Caki2 (cell line): ENCODE measurements around the gene CDC42EP4. TPM values are rescaled to one million over a fixed set of nuclear protein-coding genes. Genes with fewer than 3 reads are reported as not detected.

Experiments
- DNase-seq: peaks from one replicate; pipeline ENCODE4 v3.0.0-alpha.2; 2015; ENCODE audit warnings: low read depth
- in situ Hi-C: cut with HindIII; loops from 2 replicates; pipeline ENCODE4 v1.10.0; 2016; ENCODE audit warnings: low sequenced_read_pairs, low pct_unique_long_range_greater_than_20kb, mixed read lengths
- total RNA-seq: library from RNA; depleted of rRNA; stranded (reverse); fragments of >200 nt; shearing (Covaris generic); gene quantifications from 2 replicates; pipeline ENCODE4 v1.2.3, GENCODE V29; 2014; ENCODE audit warnings: low replicate concordance

The CDC42EP4 gene
- total RNA-seq, 1 experiment from 2014 or later = 50.8 TPM

DNA sequence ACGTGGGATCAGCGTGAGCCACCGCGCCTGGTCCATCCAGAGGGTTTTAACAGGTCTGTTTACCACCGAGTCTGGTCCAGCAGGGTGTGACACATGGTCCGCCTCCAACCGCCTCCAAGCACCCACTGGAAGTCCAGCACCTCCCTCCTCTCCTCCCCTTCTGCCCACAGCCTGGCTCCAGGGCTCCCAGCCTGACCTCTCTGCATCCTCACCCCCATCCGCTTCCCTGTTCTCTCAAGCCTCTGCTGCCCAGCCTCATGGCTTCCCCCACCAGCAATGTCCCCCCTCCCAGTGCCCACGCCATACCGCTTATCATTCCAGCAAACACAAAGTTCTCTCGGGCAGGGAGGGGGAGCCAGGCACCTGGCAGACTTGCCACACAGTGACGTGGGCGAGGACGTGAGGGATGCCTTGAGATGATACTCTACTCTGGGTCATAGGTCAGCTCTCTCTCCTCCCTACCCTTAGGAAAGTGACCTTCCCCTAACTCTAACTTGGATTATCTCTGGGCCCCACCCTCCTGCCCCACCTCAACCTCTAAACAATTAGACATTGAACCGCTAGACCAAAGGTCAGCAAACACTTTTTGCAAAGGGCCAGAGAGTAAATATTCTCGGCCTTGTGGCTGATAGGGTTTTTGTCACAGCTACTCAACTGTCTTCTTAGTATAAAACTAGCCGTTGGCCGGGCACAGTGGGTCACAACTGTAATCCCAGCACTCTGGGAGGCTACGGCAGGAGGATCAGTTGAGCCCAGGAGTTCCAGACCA is 23.1 kb downstream of the CDC42EP4 start:
- peak; percentile 61 for DNase-seq
- in situ Hi-C loops = no loop called here

DNA sequence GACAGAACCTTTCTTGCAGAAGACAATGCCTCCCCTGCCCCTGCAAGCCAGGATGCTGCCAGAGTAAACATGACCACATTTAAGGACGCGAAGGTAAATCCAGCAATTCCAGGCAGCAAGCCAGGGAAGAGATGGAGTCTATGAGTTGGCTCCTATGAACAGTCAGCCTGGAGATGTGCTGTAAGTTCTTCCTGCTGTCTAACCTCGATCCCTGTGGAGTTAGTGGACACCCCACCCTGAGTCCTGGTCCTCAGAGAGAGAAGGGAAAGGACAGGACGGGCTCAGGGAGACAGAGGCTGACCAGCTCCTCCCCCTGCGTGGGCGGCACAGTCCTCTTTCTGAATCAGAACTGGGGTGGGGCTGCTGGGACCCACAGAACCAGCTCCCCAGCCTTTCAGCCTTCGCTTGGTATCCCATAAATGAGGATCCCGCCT is 24.9 kb downstream of the CDC42EP4 start:
- in situ Hi-C loops = no loop called here
- DNase-seq = no peak

DNA sequence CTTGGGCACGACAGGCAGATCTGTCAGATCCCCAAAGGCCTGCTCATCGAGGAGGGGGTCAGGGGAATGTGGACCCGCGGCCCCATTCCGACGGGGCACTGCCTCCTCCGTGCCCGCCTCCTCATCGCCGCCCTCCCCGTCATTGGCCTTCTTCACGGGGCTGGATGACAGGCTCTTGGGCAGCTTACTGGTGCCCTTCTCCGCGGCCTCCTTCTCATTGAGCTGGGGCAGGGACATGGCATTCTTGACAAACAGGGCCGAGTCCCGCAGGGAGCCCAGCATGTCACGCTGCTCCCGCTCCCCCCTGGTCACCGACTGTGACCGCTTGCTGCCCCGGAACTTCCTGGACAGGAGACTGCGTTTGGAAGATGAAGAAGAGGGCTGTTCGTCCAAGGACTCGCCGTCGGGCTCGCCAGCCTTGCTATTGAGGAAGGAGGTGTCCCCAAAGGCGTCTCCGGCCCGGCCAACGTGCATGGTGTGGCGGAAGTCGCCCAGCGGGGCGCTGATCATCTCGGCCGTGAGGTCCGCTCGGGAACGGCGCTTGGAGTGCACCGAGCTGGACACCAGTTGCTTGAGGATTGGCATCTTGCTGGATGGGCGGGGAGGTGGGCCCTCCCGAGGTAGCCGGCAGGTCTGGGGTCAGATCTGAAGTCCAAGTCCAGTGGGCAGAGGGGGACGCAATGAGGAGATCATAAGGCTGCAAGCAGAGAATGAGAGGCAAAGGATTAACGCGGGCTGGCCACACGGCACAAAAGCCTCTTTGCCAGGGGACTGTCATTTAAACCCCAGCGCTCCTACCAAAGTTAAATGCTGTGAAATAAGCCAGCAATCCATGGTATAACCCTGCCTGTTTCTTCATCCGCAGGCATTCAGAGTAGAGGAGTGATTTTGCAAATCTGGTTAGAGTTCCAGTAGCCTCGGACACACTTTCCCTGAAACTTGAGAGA is 25.6 kb downstream of the CDC42EP4 start:
- in situ Hi-C loops = no loop called here
- no peak for DNase-seq

DNA sequence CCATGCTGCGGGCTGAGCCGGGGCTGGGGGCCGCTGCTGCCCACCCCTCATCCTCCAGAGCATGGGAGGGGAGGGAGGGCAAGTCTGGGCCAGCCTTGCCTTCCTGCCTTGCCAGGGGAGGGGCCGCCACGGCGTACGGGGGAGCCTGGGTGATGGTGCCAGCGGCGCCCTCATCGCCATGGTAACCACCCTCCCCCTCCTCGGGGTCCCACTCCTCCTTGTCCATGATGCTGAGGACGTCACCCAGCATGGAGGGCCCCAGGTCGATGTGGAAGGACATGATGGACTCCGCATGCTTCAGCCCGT is 26.2 kb downstream of the CDC42EP4 start:
- in situ Hi-C loops = no loop called here
- no peak for DNase-seq

DNA sequence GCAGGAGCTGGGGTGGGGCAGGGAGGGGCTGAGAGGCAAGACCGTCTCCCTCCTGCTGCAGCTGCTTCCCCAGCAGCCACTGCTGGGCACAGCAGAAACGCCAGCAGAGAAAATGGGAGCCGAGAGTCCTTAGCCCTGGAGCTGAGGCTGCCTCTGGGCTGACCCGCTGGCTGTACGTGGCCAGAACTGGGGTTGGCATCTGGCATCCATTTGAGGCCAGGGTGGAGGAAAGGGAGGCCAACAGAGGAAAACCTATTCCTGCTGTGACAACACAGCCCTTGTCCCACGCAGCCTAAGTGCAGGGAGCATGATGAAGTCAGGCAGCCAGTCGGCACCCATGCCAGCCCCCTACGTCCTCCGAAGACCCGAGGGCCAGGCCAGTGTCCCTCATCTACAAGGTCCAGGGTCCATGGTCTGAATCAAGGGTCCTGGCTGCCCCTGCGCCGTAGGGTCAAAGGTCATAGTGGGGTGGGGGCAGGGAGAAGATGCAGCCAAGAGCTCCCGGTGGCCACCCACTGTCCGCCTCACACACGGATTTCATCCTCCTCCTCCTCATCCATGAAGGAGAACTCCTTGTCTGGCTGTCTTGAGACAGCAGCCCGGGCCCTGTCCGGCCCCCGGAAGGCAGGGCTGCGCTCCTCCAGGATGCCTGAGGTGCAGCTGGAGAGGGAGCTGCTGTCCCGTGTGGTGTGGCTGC is 26.7 kb downstream of the CDC42EP4 start:
- in situ Hi-C loops = no loop called here

DNA sequence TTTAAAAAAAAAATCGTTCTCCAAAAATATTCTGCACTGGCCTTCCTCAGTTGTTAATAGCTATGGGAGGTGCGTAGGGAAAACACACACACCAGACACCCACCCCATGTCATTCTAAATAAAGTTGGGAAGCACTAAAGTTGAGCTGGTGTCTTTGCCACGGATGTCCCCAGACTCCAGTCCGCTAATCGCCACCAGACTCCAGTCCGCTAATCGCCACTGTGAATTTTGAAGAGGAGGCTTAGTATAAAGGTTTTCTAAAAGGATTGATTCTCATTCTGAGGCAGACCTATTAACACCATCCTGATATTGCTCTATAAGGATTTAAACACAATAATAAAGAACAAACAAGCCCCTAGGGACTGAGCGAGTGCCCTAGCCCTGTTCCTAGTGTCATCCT is 27.4 kb downstream of the CDC42EP4 start:
- in situ Hi-C loops = no loop called here

More for the DNA sequence above, 26.7 kb downstream of the CDC42EP4 start:
- DNase-seq = no peak

DNA sequence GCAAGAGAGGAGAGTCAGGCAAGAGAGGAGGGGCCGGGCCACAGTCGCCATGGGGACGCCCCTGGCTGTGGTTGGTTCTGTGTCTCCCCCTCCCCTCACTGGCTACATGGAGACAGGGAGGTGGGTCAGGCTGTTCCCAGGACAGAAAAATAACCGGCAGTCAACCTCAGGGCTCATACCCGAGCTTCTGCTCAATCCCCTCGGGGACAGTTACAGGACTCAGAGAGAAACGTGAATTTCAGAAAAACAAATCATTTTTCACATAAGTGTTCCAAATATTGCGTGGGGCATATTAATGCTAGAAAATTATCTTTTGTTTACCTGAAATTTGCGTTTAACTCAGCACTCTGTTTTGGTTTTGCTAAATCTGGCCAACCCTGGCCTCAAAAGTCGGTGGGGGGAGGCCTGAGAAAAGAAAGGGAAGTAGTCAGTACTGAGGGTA is 27.9 kb downstream of the CDC42EP4 start:
- in situ Hi-C loops = no loop called here
- DNase-seq = no peak

More for the DNA sequence above, 27.4 kb downstream of the CDC42EP4 start:
- no peak for DNase-seq

DNA sequence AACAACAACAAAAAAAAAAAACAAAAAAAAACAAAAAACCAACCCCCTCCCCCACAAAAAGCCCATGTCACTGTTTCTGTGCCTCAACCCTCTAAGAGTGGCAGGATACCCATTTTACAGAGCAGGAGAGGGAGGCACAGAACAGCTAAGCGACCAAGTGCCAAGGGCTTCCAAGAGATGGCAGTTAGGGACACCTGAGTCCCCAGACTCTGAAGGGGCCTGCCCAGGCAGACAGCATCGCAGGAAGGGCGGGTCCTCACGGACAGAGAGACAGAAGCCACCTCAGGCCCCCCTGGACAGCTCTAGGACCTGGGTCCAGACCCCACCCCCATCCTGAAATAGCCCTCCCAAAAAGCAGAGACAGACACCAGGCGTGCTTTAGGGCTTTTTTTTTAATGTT is 28.6 kb downstream of the CDC42EP4 start:
- in situ Hi-C loops = no loop called here
- DNase-seq = no peak

DNA sequence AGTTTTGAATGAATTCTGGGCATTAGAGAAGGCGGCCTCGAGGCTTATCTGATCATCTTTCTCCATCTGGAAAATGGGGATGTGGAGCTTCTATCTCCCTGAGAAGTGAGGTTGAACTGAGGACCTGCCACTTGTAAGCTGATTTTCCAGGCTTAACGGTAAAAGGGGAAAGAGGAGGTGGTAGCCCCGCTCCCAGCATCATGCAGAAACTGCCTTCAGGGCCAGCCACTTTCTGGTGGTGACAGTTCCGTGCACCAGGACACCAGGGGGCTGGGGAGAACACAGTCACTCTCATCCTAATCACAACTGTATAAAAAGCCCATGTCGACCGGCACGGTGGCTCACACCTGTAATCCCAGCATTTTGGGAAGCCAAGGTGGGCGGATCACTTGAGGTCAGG is 29.2 kb downstream of the CDC42EP4 start:
- no peak for DNase-seq
- in situ Hi-C loops = no loop called here

DNA sequence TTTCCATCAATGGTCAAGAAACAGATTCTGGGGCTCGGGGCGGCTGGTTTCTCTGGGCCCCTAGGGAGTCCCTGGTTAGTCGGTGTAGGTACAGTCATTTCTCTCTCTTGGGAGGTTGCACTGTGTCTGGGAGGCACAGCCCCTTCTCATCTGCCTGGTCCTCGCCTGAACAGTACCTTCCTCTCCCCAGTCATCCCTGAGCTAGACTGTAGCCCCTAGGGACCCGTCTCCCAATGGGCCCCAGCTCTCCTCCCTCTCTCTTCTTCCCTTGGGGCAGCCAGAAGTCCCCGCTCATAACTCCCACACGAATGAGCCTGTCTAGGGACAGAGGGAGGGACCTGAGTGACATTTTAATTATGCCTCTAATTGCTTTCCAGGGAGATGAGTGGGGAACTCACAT is 29.9 kb downstream of the CDC42EP4 start:
- DNase-seq = no peak
- in situ Hi-C loops = no loop called here

DNA sequence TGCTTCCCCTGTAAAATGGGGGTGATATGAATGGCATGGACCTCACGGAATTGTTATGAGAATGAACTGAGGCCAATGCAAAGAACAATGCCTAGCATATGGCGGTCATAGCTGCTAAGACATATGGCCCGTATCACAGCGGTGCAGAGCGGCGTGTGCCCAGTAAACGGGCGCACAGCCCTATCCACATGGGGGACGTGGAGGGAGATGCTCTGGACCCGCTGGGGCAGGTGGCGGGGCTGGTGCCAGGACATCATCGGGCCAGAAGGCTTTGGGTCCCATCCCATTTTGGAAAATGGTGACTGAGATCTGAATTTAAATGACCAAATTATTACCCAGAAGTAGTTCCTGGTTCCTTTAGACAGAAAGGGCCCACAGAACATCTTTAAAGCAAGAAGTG is 31.6 kb downstream of the CDC42EP4 start:
- in situ Hi-C loops = no loop called here
- no peak for DNase-seq

DNA sequence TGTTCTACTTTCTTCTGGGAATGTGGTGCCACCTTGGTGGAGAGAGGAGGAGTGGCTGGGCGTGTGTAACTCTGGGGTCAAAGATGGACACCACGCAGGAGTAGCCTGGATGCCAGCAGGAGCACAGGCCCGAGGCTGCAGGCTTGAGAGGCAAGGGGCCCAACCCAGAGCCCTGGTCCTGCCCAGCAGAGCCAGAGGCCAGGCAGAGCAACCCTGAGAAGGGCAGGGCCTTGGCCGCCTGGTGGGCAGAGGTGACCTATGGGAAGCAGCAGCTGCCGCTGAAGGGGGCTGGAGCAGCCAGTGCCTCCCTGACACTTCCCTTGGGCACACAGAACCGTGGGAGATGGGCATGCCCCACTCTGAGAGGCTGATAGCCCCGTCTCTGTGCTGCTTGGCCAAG is 32.1 kb downstream of the CDC42EP4 start:
- in situ Hi-C loops = no loop called here
- no peak for DNase-seq

DNA sequence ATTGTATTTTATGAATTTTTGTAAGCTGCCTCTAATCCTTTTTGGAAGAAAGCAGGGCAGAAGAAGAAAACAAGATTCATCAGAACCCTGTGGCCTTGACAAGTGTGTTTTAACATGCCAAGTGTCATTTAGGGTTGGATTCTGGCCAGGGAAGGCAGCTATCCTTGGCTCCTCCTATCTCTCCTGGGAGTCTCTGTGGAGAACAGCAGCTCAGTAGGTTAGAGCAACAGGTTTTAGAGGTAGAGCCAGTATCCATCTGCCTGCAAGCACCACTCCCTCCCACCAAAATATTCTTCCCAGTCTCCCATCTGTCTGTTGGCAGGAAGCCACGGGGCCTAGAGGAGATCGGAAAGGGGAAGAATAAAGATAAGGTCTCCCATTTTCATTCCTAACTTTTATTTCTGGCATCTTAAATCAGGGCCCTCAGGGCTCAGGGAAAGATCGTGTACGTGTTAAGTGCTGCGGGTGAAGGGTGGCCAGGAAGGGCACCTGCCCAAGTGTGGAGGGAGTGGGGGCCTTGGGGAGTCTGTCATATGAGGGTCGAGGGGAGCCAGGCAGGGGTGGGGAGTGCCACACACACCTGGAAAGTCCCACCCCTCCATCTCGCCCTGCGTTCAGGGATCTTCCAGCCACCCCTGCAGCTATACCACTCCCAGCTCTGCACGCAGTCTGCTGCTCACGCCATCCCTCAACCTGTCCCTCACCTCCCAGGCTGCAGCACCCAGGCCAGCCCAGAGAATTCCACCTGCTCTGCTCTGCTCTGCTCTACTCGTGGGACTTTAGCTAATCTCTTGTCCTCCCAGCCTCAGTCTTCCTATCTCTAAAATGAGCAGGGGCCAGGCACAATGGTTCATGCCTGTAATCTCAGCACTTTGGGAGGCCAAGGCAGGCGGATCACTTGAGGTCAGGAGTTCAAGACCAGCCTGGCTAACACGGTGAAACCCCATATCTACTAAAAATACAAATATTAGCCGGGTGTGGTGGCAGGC is 33.0 kb downstream of the CDC42EP4 start:
- DNase-seq = no peak
- in situ Hi-C loops = no loop called here

DNA sequence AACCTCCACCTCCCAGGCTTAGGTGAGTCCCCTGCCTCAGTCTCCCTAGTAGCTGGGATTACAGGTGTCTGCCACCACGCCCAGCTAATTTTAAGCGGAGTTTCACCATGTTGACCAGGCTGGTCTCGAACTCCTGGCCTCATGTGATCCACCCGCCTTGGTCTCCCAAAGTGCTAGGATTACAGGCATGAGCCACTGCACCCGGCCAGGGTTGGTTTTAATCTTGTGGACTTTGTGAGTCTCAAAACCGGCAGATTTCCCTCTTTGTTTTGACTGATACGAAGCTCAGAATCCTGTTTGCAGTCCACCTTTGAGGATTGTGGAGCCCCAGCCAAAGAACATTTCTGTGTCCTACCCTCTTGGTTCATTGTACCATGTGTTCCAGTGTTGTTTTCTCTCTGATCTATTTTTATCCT is 33.7 kb downstream of the CDC42EP4 start:
- DNase-seq = no peak
- in situ Hi-C loops = no loop called here

DNA sequence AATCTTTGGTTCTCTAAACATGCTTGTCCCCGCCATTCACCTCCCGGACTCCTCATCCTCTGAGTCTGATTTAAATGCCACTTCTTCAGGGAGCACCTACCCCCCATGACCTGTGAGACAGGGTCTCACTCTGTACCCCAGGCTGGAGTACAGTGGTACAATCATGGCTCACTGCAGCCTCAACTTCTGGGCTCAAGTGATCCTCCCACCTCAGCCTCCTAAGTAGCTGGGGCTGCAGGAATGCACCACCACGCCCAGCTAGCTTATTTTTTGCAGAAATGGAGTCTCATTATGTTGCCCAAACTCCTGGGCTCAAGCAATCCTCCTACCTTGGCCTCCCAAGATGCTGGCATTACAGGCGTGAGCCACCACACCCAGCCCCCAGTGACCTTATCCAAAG is 37.3 kb downstream of the CDC42EP4 start:
- no peak for DNase-seq
- in situ Hi-C loops = no loop called here

DNA sequence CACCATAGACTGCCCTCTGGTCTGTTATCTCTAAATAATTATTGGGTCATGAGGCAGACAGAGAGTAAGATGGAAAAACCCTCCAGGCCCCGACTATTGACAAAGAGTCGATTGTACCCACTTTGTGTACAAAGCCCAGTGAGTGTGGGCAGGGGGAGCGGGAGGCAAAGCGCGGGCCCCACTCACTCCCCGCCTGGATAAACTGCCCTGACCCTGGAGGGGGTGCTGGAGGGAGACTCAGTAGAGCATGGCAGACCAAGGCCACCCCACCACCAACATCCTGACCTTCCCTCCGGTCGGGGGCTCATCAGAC is 38.9 kb downstream of the CDC42EP4 start:
- in situ Hi-C loops = no loop called here
- DNase-seq = no peak

DNA sequence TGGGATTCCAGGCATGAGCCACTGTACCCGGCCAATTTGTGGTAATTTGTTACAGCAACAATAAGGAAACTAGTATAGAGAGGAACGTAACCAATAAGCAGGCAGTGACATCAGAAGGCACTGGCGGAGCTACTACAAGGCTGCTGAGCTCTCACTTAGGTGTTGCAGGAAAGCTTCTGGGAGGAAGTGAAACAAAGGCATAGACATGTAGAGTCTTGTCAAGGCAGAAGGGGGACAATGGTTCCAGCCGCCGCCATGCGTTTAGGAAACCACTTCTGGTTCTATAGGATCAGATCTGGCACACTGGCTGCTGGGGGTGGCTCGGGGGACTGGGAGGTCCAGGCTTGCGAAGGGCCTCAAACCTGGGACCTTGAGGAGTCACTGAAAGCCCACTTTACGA is 40.7 kb downstream of the CDC42EP4 start:
- in situ Hi-C loops = no loop called here
- DNase-seq = no peak

DNA sequence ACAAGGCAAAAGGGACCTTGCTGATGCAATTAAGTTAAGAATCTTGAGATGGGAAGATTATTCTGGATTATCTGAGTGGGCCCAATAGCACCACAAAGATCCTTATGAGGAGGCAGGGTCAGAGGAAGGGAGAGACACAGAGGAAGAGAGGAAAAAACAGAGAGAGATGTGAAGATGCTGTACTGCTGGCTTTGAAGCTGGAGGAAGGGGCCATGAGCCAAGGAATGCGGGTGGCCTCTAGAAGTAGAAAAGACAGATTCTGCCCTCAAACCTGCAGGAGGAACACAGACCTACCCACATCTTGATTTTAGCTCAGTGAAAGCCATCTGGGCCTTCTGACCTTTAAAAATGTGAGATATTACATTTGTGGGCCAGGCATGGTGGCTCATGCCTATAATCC is 42.0 kb downstream of the CDC42EP4 start:
- no peak for DNase-seq
- in situ Hi-C loops = no loop called here
